Measurements from ENCODE around the gene STK17A.
"Not testable (repeated sequence)": the region's sequence is repeated elsewhere in the genome, so short reads cannot be mapped to it uniquely, and the experiment has no call there.

Gene STK17A

DNA sequence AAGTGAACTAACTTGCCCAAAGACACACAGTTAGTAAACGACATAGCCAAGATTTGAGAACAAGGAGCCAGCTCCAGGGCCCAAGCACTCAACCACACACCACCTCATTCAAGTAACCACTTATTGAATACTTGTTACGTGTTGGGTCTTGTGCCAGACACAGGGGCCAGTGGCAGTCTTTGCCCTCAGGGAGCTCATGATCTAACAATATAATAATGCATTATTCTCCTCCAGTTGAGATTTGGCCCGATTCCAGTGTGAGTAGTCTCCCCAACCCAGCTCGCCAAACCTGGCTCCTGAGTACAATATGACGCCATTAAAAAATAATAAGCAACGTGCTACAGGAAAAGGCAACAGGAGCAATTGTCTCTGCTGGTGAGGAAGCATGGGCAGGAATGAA is 14.4 kb upstream of the STK17A start:
- FAIRE-seq (no peak), DNase-seq (ENCODE audit: low spot score) (peak; percentile 22)

DNA sequence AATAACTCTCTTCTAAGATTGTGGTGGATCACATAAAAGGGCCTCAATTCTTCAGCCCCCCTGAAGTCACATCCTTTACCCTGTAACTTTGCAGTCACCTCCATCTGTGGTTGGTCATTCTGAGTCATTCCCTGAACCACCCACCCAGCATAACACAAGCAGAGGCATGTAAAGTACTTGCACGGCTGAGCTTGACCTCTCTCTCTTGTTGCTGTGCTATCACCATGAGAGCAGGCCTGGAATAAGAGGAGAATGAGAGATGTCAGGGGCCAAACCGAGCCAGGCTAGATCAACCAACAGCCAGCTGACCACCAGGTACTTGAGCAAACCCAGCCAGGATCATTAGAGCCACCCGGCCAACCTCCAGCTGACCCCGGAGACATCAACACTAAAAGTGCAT is 13.5 kb upstream of the STK17A start:
- FAIRE-seq (peak; percentile 88), DNase-seq (ENCODE audit: low spot score) (peak; percentile 95)

DNA sequence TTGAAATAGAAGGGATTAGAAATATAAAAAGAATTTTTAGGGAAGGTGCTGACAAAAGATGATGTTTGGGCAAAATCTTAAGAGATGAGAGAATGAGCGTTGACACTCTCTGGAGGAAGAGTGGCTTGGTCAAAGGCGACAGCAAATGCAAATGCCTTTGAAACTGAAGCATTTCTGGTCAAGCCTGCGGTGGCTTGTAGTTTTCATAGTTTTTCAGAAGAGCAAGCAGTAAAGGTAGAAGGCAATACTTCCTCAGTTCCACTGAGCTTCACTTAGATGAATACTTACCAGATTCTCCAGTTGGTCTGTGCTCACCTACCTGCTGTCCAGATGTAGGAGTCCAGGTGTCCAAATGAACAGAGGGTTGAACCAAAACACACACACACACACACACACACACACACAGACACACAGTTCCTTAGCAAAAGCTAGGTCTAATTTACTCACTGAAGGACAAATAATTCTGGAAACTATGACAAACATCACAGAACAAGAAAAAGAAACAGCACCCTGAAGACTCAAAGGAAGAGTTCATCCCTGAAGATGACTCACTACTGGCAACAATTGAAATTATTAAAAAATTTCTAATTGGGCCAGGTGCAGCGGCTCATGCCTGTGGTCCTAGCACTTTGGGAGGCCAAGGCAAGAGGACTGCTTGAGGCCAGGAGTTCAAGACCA is 12.1 kb upstream of the STK17A start:
- DNase-seq (ENCODE audit: low spot score) (no peak), FAIRE-seq (no peak)

DNA sequence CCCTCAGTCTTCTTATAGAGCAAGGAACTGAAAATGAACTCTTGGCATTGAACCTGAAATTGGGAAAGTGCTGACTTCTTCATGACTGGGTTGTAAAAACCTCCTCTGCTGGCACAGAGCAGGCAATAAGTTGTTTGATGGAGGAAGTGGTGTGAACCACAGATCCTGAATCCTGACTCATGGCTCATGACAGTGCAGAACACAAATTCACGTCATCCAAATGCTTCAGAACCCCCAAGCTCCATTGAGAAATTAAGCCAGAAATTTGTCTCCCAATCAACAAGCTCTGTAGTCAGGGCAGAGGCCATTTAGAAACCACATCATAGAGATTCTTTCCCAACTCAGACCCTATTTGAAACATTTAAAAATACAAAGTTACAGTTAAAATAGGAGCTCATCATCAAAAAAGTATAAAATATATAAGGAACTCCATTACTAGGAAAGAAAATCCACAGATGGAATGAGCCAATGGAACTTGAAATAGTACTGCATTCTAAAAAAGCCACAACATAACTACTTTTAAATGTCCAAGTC is 10.3 kb upstream of the STK17A start:
- DNase-seq (ENCODE audit: low spot score), result peak; percentile 98
- FAIRE-seq, result peak; percentile 98

DNA sequence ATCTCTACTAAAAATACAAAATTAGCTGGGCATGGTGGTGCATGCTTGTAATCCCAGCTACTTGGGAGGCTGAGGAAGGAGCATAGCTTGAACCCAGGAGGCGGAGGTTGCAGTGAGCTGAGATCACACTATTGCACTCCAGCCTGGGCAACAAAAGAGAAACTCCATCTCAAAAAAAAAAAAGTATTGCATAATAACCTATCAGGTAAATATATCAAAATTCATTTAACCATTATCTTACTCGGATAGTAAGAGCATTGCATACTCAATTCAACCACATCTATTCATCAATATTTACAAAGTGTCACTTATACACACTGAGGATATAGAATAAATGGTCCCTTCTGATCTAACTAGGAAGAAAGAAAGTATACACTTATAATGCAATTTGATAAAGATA is 9.1 kb upstream of the STK17A start:
- not testable (repeated sequence) for FAIRE-seq

DNA sequence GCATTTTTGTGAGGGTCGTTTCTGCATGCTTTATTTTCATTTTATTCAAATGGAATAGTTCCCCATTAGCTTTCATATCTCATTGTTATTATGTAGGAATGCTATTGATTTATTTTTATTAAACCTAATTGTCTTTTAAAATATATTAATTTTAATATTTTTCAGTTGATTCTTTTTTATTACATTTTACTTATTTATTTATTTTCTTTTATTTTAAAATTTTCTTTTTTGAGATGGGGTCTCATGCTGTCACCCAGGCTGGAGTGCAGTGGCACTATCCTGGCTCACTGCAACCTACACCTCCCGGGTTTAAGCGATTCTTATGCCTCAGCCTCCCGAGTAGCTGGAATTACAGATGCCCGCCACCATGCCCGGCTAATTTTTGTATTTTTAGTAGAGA is 7.4 kb upstream of the STK17A start:
- FAIRE-seq (peak; percentile 54), DNase-seq (ENCODE audit: low spot score) (no peak)

More for the DNA sequence above, 9.1 kb upstream of the STK17A start:
- DNase-seq (ENCODE audit: low spot score), result not testable (repeated sequence)

DNA sequence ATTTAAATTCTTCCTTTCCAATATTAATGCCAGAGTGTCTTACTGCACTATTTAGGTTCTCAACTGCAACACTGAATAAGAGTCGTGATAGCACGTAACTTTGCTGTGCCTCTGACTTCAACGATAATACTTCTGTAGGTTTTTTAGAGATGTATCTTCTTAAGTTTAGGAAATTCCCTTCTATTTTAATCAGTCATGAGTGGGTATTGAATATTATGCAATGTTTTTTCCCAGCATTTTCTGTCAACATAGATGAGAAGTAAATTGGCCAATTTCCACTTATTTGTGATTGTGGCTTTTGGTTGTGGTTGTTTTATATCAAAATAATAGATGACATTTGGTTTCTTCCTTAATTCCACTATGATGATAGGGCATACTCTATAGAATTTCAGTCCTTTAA is 6.7 kb upstream of the STK17A start:
- no peak for FAIRE-seq
- no peak for DNase-seq (ENCODE audit: low spot score)

DNA sequence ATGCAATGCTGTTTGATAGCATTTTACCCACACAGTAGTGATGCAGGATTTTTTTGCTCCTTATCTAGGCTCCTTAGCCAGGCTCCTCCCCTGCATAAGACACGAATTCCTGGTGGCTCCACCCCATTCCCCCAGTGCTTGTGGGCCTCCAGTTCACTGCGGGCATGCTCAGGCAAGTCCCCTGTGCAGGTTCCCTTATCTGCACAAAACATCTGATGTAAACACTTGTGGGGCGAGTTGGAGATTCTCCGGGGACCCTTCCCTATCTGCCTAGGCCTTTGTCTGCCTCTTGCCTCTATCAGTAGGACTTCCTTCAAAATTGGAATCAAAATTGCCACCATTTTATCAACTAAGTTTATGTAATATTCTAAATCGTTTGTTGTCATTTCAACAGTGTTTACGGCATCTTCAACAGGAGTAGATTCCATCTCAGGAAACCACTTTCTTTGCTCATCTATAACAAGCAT is 5.4 kb upstream of the STK17A start:
- DNase-seq (ENCODE audit: low spot score) (no peak), FAIRE-seq (no peak)

DNA sequence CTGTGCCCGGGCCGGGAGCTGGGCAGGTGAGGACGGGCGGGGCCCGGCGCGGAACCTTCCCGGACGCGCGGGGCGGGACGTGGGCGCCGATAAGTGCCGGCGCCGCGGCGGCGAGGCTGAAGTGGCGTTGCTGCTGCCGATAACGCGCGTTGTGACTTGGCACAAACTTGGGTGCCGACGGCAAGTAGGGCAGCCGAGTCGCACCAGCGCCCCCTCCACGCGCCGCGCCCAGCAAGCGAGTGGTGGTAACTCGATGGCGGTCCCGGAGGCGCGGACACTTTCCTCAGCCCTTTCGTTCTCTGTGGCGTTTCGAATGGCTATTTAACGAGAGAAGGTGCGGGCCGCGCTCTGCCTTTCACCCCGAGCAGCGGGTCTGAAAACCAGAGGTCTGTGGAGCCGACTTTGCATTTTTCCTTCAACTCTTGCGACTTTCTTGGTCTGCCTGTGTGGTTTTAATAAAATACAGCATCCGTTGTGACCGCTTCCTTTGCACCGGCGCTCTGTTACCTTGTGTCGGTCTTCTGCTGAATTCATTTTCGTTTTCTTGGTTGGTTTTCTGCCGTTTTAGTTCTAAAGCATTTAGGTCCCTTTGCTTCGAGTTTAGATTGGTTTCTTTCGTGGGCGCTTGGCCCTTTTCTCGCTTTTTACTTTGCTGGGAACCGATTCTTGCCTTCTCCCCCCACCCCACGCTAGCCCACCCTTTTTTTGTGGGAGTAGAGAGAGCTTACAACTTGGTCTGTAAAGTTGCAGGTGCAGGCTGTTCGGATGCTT is 701 bp downstream of the STK17A start:
- peak; percentile 43 for DNase-seq (ENCODE audit: low spot score)
- no peak for FAIRE-seq

DNA sequence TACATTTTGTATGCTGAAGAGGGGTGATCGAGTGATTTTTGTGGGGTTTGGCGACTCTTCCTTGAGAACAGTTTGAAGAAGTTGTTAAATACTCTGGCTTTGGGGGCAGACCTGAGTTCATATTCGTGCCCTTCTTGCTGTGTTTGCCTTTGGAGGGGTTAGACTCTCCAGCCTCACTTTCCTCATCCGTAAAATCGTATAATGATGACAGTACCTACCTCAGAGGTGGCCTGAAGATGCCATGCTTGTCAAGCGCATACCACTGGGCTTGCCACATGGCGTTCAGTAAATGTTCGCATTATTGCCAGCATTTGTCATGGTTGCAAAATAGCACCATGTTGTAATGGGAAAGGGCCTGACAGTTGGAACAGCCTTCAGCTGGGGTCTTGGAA is 1.3 kb downstream of the STK17A start:
- DNase-seq (ENCODE audit: low spot score), result peak; percentile 72
- FAIRE-seq, result peak; percentile 25

DNA sequence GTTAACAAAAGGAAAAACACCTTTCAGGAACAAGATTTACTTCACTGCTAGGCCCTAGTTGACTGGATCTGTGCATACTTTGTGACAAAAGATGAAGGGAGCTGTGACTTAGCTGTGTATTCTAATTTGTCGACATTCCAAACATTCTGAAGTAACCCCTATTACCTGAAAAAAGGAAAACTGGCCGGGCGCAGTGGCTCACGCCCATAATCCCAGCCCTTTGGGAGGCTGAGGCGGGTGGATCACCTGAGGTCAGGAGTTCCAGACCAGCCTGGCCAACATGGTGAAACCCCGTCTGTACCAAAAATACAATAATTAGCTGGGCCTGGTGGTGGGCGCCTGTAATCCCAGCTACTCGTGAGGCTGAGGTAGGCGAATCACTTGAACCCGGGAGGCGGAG is 1.8 kb downstream of the STK17A start:
- DNase-seq (ENCODE audit: low spot score); FAIRE-seq: not testable (repeated sequence)

DNA sequence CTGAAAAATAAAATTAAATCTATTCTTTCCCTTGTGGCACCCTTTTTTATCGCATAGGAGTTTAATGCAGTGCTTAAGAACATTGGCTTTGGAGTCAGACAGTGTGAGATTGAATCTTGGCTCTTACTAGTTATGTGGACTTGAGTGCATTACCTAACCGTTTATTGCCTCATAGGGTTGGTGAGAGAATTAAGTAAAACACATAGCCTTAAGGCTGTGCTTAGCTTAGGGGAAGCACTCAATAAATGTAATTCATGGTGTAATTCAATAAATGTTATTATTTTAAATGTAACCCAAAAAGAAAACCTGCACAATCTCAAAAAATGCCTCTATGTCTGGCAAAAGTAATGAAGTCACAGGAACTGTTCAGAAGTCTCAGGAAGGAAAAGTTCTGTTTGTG is 2.7 kb downstream of the STK17A start:
- FAIRE-seq (peak; percentile 75), DNase-seq (ENCODE audit: low spot score) (peak; percentile 59)

DNA sequence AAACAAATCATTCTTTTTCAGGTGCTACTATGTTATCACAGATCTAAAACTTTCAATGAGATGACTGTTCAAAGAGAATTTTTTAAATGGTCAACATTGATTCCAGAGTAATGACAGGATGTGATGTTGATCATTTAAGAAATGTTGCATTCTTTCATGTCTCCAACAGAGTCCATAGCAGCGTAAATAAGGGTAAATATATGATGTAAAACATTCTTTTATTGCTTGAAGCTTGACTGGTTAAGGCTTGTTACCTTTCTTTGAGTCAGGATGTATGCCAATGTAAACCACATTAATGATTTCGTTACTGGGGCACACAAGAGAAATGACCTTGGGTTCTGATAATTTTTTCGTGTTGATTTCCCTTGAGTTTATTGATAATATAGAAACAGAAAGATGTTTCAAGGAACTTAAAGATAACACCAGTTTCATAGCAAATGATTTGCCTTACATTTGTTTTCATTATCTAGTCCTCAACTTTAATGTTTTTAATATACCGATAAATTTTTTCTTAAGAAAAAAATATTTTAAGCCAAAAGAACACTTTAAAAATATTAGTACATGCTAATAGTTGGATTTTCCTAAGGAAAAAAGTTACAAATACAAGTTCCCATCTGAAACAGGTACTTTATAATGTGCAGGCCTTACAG is 3.5 kb downstream of the STK17A start:
- FAIRE-seq, result peak; percentile 80
- peak; percentile 89 for DNase-seq (ENCODE audit: low spot score)

DNA sequence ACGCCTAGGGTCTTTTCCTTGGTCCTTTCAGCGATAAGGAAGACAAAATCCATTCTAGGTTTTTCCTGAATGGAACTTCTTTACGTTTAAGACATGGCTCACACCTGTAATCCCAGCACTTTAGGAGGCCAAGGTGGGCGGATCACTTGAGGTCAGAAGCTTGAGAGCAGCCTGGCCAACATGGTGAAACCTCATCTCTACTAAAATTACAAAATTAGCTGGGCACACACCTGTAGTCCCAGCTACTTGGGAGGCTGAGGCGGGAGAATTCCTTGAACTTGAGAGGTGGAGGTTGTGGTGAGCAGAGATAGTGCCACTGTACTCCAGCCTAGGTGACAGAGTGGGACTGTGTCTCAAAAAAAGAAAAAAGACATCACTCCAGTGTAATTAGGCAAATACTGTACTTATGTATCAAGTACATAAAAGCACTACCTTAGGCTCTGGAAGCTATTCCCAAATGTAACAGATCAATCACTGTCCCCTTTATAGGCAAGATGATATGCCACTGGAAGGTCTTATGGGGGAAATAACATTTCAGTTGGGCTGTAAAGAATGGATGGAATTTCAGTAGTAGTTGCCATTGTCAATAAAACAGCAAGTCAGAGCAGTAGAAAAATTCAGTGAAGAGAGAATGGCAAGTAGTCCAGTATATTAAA is 5.7 kb downstream of the STK17A start:
- FAIRE-seq (no peak), DNase-seq (ENCODE audit: low spot score) (no peak)

DNA sequence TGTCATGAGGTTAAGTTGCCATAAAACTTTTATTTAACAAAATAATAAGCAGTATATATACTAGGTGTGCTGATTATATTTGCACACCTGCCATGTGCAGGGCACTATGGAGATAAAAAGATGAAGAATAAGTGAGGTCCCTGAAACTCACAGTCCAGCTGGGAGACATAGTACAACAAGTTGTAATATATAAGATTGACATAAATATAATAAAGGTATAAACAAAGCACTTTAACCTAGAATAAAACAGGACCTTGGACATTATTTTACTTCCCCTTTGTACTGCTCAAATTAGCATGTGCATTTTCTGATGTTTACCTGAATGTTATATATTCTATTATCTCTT is 6.2 kb downstream of the STK17A start:
- FAIRE-seq, result no peak
- DNase-seq (ENCODE audit: low spot score), result no peak

DNA sequence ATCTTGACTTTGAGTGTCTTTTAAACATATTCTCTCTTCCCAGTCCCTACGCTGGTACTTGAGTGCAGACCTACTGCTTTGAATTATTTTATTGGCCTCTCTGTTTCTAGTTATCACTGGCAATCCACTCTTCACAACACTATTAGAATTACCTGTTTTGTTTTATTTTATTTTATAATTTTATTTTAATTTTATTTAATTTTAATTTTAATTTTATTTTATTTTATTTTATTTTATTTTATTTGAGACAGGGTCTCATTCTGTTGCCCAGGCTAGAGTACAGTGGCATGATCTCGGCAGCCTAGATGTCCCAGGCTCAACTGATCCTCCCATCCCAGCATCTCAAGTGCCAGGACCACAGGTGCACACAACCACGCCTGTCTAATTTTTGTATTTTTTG is 6.8 kb downstream of the STK17A start:
- DNase-seq (ENCODE audit: low spot score) (no peak), FAIRE-seq (no peak)

DNA sequence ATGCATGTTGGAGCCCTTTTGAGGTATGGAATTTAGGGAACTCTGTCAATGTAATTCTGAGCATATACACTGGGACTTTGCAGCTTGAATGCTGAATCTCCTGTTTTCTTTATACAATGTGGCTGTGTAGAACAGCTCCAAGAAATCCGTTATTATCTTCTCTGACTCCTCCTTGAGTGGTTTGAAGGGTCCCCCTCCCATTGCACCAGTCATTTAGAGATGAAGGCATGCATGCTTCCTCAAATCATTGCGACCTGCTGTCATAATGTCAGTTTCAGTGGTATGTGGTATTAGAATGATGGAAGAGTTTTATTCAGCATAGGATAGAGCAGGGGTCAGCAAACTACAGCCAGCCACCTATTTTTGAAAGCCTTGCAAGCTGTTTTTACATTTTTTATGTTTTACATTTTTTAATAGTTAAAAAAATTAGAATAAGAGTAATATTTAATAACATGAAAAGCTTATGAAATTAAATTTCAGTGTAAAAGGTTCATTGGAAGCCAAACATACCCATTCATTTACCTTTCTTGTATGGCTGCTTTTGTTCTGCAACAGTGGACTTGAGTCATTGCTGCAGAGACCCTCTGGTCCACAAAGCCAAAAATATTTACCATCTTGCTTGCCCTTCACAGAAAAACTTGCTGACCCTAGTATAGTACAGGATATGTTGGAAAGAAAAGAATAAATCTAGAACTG is 8.1 kb downstream of the STK17A start:
- DNase-seq (ENCODE audit: low spot score) (peak; percentile 73), FAIRE-seq (no peak)

DNA sequence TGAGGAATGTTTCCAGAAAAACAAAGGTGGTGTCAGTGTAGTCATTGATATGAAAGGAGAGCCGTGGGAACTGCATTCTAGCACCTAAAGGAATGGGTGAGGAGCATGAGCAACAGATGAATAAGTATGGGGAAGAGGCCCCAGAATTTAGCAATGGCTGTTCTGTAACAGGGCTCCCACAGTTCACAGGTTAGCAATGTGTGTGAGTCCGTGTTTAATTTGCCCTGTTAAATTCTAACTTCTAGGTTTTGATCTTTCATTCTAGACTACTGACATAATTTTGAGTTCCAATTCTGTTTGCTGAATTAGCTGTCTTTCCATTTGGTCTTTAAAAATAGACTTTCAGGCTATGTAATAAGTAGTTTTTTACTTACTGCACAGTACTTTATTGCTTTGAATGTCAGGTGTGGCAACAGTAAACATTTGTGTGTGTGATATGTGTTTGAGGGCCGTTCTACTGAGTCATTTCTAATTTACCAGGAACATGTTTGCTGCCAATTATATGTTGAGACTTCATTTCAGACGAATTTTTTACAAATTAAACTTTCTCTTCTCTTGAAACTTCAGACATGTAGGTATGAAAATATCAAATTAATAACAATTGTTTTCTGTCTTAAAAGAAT is 8.8 kb downstream of the STK17A start:
- FAIRE-seq, result peak; percentile 86
- DNase-seq (ENCODE audit: low spot score), result peak; percentile 76

DNA sequence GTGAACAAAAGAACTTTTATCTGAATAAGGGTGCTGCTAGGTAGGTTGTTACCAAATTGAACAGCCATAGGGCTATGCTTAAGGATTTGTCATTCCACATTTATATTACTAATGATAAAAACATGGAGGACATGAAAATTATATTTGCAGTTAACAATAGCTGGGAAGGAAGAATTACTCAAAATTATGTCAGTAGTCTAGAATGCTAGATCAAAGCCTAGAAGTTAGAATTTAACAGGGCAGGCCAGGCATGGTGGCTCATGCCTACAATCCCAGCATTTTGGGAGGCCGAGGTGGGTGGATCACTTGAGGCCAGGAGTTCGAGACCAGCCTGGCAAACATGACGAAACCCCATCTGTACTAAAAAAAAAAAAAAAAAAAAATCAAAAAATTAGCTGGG is 9.4 kb downstream of the STK17A start:
- FAIRE-seq, result no peak
- peak; percentile 64 for DNase-seq (ENCODE audit: low spot score)

DNA sequence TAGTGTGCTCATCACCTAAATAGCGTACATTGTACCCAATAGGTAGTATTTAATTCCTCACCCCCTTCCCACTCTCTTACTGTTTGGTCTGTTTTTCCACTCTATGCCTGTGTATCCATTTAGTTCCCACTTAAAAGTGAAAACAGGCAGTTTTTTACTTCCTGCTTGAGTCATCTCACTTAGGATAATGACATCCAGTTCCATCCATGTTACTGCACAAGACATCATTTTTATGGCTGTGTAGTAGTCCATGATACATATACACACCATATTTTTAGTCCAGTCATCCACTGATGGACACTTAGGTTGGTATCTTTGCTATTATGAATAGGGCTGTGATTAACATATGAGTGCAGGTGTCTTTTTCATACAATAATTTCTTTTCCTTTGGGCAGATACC is 10.1 kb downstream of the STK17A start:
- DNase-seq (ENCODE audit: low spot score) (no peak), FAIRE-seq (no peak)

DNA sequence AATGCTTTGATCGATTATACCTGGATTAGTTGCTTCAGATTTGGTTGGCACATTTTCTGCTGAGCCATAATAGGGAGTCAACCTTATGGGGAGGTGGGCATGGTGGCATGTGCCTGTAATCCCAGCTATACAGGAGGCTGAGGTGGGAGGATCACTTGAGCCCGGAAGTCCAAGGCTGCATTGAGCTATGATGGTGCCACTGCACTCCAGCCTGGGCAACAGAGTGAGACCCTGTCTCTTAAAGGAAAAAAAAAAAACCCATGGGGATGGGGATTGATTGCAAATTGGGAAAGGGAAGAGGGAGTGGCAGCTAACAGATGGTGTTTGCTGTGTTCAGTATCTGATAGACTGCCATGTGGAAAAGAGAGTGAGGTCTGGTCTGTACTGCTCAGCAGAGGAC is 11.1 kb downstream of the STK17A start:
- DNase-seq (ENCODE audit: low spot score) (no peak), FAIRE-seq (no peak)

Measured in RCC 7860 (cell line).